IPS DF 19.7 (cell line): ENCODE results near the gene KRTAP4-9.
"Not testable (repeated sequence)": the region's sequence is repeated elsewhere in the genome, so short reads cannot be mapped to it uniquely, and the experiment has no call there.

ENCODE experiments used
- DNase-seq: peaks from one replicate; pipeline ENCODE4 v3.0.0-alpha.2; 2013; ENCODE audit warnings: low read depth, low spot score

The KRTAP4-9 gene

DNA sequence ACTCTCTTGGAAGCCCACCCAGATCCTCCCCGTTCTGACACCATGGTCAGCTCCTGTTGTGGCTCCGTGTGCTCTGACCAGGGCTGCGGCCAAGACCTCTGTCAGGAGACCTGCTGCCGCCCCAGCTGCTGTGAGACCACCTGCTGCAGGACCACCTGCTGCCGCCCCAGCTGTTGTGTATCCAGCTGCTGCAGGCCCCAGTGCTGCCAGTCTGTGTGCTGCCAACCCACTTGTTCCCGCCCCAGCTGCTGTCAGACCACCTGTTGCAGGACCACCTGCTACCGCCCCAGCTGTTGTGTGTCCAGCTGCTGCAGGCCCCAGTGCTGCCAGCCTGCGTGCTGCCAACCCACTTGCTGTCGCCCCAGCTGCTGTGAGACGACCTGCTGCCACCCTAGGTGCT, at the start of gene KRTAP4-9:
Gene KRTAP4-9, plus strand, starts transcription at position 43 of the 400 bp plus-strand sequence. Its CDS starts 0 bp downstream, at position 43.
- DNase-seq = not testable (repeated sequence)

DNA sequence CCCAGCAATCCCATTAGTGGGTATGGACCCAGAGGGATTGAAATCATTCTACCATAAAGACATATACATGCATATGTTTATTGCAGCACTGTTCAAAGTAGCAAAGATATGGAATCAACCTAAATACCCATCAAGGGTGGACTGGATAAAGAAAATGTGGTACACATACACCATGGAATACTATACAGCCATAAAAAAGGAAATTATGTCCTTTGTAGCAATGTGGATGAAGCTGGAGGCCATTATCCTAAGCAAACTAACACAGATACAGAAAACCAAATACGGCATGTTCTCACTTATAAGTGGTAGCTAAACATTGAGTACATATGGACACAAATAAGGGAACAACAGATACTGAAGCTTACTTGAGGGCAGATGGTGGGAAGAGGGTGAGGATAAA, 47.6 kb upstream of the KRTAP4-9 start:
- DNase-seq = no peak

DNA sequence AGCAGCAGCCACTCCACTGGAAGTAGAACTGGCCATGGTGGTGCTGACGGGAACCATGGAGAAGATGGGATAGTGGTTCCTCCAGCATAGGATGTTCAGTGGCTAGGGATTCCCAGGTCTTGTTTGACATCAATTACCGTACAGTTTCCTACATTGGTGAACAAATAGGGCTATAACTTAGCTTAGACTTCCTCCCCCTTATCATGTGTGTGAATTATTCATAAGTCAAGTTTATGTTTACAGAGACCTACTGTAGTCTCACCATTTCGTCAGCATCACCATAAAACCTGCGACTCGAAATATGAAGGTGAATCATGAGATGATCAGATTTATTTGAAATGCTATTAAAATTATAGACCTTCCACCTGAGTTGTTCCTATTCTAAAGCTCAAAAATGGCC, 46.4 kb upstream of the KRTAP4-9 start:
- DNase-seq = no peak

DNA sequence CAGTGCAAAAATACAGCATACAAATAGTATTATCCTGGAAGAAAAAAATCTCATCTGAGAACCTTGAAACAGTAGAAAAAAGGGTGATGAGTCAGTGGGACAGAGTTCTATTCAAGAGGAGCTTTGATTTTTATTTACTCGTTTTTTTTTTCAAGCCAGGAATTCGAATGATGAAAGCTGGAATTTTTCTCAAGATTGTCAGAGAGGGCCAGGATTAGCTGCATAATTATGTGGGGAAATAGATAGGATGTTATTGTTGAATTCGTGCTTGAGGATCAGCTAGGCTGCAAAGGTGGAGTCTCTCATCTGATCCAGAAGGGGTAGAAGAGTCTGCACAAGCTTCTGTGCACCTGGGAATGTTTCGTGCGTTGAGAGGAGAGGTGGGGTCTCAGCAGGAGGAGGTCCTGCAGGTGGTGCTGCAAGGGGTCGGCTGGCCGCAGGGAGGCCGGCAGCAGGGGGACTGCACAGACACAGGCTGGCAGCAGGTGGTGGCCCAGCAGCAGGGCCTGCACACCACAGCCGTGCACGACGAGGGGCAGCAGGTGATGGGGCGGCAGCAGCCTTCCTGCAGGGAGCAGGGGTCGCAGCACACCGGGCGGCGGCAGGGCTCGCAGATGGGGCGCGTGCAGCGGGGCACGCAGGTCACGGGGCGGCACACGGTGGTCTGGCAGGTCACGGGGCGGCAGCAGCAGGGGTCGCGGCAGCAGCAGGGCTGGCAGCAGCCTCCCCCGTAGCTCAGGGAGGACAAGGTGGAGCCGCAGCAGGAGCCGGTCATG, 45.7 kb upstream of the KRTAP4-9 start:
- not testable (repeated sequence) for DNase-seq

DNA sequence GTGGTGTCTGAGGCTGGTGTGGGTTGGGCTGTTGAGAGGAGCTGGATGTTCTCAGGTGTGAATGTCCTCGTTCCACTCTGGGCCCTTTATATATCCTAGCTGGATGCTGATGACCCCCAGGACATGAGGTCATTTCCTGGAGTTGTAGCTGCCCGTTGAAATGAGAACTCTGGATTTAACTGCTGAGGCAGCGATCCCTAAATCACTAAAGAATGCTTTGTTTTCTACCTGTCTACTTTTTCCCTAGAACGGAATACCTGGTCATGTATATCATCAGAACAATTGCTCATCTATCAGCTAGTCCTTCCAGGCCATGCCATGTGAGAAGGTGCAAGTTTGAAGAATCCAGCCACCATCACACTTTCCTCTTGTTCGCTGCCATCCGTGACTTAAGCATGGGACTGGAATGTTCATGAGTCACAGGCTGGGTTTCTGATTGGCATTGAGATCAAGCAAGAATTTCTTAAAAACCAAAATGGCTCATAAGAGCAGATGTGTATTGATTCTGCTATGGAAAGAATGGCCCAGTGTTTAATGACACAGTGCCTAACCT, 45.1 kb upstream of the KRTAP4-9 start, which contains the start of gene KRTAP2-3:
Gene KRTAP2-3, minus strand, starts transcription at position 63 of the 553 bp plus-strand sequence. CDS start 64 bp downstream, outside the sequence.
- DNase-seq = no peak

DNA sequence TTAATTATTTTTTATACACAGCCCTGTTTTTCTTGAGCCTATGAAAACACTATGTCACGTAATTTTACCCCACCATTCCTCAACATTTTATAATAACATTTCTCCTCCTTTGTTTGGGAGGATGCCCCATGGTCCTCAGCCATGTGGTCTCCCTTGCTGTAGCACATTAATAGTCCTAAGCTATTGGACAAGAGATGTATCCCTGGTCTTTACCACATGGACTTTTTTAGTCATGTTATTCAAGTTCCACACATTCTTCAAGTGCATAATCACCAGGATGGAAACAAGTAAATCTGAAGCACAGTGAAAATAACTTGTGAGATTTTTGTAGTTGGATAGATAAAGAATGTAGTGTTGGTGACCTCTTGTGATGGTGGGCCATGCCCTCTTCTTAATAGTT, 43.2 kb upstream of the KRTAP4-9 start:
- no peak for DNase-seq

DNA sequence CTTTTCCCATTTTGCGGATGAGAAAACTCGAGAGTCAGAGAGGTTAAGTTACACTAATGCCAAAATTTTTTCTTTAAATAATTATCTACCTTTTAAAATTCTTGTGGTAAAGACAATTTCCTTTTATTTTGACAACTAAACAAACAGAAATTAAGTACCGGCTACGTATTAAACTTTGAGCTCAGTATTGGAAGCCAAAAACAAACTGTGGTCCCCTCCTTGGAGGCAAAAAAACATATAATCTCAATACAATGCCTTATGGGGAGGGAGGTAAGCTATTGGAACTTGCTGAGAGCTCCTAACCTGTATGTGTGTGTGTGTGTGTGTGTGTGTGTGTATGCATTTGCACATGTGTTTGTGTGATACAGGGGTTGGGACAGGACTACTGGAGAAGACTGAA, 41.7 kb upstream of the KRTAP4-9 start:
- DNase-seq = no peak

DNA sequence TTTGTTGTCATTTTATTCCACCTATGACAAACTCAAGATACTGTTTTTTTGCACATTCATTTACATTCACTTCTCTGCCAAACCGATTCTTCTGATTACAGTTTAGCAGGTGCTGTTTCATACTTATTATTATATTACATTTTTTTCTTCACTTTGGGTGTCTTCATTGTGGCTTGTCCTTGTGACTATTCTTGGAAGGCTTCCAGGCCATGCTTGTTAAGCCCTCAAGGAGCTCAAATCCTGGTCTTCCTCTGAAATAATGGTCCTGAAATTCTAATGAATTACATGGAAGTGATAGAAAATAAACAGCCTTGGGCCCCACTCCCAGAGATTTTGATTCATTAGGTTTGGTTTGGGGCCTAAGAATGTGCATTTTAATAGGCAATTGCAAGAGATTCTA, 40.9 kb upstream of the KRTAP4-9 start:
- DNase-seq = no peak

DNA sequence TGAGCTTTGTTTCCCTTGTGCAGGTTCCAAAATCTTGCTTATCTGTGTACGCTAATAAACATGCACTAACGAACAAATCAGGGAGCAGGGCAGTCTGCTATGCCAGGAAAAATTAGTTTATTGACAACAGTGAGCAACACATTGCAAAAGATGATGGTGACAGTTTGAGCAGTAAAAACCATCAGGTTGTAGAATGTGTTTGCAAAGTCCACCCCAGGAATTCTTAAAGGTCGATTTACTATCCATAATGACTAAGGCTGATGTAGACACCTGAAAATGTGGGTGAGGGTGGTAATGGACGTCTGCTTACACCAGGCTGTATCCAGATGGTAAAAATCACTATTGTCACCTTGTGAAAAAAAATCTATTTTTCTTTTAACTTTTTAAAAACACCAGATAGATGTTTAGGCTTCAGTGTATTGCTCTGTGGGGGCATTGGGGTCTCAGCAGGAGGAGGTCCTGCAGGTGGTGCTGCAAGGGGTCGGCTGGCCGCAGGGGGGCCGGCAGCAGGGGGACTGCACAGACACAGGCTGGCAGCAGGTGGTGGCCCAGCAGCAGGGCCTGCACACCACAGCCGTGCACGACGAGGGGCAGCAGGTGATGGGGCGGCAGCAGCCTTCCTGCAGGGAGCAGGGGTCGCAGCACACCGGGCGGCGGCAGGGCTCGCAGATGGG, 40.0 kb upstream of the KRTAP4-9 start:
- not testable (repeated sequence) for DNase-seq

DNA sequence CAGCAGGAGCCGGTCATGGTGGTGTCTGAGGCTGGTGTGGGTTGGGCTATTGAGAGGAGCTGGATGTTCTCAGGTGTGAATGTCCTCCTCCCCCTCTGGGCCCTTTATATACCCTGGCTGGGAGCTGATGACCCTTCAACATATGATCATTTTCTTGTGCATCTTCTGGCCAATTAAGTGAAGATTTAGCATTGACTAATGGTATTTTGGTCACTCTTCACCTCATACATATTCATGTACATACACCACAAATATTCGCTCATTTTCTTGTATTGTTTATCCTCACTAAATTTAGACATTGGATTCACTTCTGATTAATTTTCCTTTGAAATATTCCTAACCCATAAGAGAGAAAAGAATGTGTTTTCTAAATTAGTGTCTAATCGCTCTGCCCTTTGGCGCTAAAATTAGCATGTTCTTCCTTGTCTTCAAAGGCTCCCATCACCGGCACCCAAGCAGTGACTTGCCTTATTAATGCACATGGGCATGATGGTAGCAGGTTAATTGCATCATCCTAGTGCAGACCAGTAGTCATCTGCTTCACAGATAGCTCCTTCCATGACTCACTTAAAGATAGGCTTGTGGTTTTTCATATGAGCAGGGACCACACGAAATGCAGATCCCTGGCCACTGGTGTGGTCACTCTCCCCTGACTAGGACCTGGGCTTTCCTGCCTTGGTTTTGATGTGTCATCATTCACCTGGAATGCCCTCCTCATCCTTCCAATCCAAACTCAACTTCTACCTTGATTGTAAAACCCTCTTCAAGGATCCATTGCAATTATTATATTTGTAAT, 39.2 kb upstream of the KRTAP4-9 start, which contains the start of gene KRTAP2-4:
Gene KRTAP2-4, minus strand, starts transcription at position 51 of the 796 bp plus-strand sequence. Its CDS starts 34 bp downstream, at position 17.
- no peak for DNase-seq

DNA sequence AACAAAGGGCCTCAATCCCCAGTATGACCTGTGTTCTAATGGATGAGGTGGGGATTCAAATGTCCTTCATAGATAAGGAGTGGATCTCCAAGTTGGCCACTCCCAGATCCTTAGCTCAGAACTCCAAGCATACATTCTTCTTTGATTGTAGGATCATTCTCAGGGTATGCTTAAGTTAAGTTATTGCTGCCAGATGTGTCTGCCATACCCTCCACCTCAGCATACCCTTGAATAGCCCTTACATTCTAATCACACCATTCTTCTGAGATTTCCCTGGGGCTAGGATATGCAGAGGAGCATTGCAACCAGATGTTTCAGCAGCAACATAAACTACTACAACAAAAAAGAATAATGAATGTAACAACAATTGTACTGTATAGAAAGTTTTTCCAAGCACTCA, 37.9 kb upstream of the KRTAP4-9 start:
- DNase-seq = no peak

DNA sequence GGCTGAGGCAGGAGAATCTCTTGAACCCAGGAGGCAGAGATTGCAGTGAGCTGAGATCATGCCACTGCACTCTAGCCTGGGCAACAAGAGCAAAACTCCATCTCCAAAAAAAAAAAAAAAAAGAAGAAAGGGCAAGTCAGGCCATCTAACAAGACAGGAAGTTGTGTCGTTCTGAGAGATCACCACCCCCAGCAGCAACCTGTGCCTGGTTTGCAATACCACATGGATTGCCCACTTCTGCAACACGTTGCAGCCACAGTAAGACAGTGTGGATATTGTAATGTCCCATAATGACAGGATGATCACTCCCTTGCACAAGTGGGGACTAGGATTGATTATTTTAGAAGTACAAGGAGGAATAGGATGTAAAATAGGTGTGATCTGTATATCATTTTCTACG, 36.2 kb upstream of the KRTAP4-9 start:
- no peak for DNase-seq

DNA sequence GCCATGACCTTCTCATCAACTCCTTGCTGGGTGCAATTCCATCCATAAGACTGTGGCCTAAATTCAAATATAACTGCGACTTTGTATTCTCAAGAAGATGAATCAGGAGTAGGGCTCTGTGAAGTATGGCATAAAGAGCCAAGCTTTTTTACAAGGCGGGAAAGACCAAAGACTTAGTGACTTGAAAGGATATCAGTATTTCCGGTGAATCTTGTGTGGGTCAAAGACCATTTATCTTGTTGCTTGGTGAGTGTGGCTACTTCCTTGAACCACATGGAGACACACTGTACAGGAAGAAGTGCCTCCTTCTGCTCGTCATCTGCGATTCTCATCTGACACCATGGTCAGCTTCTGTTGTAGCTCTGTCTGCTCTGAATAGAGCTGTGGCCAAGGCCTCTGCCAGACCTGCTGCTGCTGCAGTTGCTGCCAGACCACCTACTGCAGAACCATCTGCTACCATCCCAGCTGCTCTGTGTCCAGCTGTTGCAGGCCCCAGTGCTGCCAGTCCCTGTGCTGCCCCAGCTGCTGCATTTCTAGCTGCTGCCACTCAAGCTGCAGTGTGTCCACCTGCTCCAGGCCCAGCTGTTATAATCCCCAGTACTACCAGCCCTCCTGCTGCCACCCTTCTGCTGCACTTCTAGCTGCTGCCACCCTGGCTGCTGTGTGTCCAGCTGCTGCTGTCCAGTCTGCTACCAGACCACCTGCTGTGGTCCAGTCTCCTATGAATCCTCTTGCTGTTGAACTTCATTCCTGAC, 33.4 kb upstream of the KRTAP4-9 start:
- DNase-seq = no peak

DNA sequence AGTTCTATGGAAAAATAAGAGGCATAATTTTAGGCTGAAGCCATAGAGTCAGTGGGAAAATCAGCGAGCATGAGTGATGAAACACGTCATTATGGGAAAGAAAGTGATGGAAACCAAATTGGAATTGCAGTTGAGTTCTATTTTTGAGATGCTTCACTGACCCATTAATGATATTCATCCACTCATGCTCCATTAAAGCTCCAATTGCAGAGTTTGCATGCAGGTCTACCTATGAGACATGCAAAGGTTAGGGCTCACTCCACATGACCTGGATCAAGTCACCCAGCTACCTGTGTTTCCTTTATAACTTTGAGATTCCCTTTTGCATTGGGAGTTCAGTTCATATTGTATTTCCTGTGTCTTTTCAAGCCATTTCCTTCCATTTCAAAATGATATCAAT, 31.5 kb upstream of the KRTAP4-9 start:
- DNase-seq = no peak

DNA sequence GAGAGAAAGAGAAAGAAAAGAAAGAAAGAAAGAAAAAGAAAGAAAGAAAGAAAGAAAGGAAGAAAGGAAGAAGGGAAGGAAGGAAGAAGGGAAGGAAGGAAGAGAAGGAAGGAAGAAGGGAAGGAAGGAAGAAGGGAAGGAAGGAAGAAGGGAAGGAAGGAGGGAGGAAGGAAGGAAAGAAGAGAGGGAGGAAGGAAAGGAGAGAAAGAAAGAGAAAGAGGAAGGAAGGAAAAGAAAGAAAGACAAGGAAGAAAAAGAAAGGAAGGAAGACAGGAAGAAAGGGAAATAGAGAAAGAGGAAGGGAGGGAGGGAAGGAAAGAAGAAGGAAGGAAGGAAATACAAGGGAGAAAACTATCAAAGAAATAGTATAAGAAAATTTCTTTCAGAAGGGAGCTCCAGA, 28.4 kb upstream of the KRTAP4-9 start:
- no peak for DNase-seq

DNA sequence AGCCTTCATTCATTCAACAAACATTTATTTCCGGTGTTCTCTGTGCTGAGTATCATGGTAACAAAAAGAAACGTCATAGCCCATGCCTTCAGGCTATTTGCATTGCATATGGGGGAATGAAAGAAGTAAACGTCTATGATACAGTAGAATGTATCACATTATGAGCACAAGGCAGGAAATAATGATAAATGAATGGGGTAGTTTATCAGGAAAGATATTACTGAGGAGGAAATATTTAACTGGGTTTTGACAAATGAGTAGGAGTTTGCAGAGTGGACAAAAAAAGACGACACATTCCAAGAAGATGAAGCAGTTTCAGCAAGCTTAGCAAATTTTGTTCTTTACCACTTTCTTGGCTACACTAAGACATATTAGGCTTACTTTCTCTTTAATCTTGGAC, 22.6 kb upstream of the KRTAP4-9 start:
- DNase-seq = no peak

DNA sequence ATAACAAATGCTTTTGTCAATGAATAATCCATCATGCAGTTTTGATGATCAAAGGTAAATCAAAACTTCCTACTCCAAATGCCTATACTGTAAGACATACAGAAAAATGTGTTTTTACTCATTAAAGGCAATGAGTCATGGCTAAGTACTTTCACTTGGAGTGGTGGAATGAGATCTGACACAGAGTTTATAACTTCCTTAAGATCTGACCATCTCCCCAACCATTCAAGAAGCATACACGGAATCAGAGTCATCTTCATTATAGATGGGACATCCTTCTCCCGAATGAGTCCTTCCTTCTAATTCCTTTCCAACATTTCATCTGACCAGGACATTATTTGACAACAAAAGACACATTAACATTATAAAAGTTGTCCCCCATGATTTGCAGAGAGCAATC, 21.8 kb upstream of the KRTAP4-9 start:
- not testable (repeated sequence) for DNase-seq

DNA sequence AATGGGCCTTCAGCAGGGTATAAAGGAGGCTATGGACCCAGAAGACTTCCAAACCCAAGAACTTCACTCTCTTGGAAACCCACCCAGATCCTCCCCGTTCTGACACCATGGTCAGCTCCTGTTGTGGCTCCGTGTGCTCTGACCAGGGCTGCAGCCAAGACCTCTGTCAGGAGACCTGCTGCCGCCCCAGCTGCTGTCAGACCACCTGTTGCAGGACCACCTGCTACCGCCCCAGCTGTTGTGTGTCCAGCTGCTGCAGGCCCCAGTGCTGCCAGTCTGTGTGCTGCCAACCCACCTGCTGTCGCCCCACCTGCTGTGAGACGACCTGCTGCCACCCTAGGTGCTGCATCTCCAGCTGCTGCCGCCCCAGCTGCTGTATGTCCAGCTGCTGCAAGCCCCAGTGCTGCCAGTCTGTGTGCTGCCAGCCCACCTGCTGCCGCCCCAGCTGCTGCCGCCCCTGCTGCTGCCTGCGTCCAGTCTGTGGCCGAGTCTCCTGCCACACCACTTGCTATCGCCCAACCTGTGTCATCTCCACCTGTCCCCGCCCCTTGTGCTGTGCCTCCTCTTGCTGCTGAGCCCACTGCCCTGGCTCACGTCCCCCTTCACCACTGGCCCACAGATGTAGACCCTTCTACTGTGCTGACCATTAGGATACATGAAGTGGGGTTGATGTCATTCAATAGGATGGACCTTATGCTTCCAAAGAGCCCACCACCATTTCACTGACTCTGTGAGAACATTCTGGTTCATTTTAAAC, 20.9 kb upstream of the KRTAP4-9 start, which contains the start of gene KRTAP4-7:
Gene KRTAP4-7, plus strand, starts transcription at position 51 of the 757 bp plus-strand sequence. Its CDS starts 57 bp downstream, at position 108.
- not testable (repeated sequence) for DNase-seq

DNA sequence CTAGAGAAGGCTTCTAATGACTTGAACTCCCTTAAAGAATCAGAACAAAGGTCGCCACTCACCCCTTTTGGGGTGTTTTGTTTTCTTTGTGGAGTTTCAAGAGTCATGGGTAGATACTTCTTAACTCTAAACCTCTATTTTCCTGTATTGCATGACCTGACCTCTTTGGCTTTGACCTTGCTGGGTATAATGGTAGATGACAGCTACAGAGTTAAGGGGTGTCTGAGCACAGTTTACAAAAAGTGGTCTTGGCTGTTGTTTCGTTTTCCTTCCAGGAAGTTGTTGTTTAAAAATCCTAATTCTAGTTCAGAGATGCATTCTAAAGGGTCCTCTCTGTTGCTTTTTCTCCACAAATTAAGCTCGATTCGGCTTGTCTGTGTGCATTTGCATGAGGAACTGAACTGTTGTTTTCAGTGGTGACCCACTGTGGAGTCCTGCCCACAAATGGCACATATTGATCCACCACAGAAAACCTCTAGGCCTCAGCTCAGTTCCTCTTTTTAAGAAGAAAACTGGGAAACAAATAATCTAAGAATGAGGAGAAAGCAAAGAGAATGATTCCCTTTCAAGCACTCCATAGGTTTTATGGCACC, 16.3 kb upstream of the KRTAP4-9 start:
- DNase-seq = not testable (repeated sequence)

DNA sequence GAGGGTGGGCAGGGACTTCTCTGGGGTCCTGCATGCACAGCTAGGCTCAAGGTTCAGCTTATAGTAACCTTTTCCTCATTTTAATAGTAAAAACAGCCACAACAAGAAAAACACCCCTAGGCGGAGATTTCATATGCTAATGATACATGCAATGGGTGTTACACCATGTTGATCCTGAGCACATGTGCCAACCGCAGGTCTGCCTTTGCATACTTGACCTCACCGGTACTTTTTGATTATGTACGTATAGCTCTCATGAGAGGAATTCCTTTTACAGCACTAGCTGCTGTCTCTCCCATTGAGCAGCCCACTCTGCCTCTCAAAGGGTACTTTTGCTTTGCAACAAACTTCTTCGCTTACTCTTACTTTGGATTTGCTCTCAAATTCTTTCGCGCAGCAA, 9.1 kb upstream of the KRTAP4-9 start:
- DNase-seq = no peak
